ENCODE data around the gene LUC7L2.

The LUC7L2 gene

DNA sequence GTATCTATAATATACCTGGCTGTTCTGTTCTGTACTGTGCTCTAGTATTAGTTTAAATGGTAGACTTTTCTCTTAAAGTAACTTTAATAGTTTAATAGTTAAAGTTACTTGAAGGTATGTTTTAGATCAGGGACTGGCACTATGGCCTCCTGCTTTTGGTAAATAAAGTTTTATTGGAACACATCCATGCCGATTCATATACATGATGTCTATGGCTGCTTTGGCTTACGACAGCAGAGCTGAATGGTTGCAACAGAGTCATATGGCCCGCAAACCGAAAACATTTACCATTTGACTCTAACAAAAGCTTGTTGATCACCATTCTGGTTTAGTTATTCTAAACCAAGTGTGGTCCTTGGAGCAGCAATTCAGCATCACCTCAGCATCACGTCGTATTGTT lies 6.7 kb downstream of the LUC7L2 start:
- no peak for TF ChIP-seq EP300 (IDR thresholded peaks at IDR 0.05; ENCODE audit: borderline replicate concordance)
- TF ChIP-seq CEBPB (IDR thresholded peaks at IDR 0.05): no peak
- no peak for TF ChIP-seq NFIC (IDR thresholded peaks at IDR 0.05)
- no peak for TF ChIP-seq TCF12 (IDR thresholded peaks at IDR 0.05; ENCODE audit: low read depth)
- no peak for TF ChIP-seq FOXM1 (IDR thresholded peaks at IDR 0.05; ENCODE audit: borderline replicate concordance, low read depth)
- TF ChIP-seq REST (IDR thresholded peaks at IDR 0.05; ENCODE audit: low read depth): no peak
- TF ChIP-seq YY1 (IDR thresholded peaks at IDR 0.05; ENCODE audit: low read depth): no peak
- no peak for TF ChIP-seq RAD21 (IDR thresholded peaks at IDR 0.05; ENCODE audit: low read depth)
- TF ChIP-seq, protein P1, sequence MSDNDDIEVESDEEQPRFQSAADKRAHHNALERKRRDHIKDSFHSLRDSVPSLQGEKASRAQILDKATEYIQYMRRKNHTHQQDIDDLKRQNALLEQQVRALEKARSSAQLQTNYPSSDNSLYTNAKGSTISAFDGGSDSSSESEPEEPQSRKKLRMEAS (IDR thresholded peaks at IDR 0.05): no peak
- TF ChIP-seq CREB1 (IDR thresholded peaks at IDR 0.05; ENCODE audit: low read depth): no peak
- TF ChIP-seq ZBTB7A (IDR thresholded peaks at IDR 0.05; ENCODE audit: low read depth): no peak
- no peak for TF ChIP-seq TAF1 (IDR thresholded peaks at IDR 0.05; ENCODE audit: low read depth)
- TF ChIP-seq TEAD4 (IDR thresholded peaks at IDR 0.05): no peak
- no peak for TF ChIP-seq EGR1 (IDR thresholded peaks at IDR 0.05)
- no peak for TF ChIP-seq USF1 (IDR thresholded peaks at IDR 0.05)

DNA sequence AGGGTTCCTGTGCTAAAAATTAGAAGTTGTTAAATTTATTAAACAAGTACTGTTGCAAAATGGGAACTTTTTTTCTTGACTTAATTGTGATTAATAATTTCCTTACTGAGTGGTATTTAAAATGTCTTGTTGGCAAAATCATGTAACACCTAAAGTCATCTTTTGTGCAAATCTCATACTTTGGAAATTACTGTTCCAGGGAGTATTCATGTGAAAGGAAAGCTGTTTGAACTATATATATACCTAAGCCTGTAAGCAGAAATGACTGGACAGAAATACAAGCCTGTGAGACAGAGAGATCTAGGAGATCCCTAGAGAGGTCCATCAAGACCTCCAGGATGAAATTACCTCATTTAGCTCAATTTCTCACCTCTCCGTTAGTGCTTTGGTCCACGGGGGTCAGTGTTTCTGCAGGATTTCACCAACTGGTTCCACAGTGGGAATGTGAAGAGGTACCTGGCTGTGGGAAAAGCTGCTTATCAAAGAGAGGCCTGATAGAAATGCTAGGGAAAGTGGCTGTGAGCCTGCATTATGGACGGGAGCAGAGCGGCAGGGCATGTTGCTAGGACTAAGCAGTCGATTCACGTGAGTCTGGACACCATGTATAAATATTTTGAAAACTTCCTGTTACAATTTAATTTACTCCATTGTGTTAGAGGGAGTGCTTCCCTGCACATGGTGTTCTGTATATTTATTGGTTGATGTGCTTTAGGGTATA lies 7.9 kb downstream of the LUC7L2 start:
- TF ChIP-seq RAD21 (IDR thresholded peaks at IDR 0.05; ENCODE audit: low read depth) (no peak), REST (IDR thresholded peaks at IDR 0.05; ENCODE audit: low read depth) (no peak), EP300 (IDR thresholded peaks at IDR 0.05; ENCODE audit: borderline replicate concordance) (no peak), TAF1 (IDR thresholded peaks at IDR 0.05; ENCODE audit: low read depth) (no peak), FOXM1 (IDR thresholded peaks at IDR 0.05; ENCODE audit: borderline replicate concordance, low read depth) (no peak)
- TF ChIP-seq, protein P1 (IDR thresholded peaks at IDR 0.05): no peak

DNA sequence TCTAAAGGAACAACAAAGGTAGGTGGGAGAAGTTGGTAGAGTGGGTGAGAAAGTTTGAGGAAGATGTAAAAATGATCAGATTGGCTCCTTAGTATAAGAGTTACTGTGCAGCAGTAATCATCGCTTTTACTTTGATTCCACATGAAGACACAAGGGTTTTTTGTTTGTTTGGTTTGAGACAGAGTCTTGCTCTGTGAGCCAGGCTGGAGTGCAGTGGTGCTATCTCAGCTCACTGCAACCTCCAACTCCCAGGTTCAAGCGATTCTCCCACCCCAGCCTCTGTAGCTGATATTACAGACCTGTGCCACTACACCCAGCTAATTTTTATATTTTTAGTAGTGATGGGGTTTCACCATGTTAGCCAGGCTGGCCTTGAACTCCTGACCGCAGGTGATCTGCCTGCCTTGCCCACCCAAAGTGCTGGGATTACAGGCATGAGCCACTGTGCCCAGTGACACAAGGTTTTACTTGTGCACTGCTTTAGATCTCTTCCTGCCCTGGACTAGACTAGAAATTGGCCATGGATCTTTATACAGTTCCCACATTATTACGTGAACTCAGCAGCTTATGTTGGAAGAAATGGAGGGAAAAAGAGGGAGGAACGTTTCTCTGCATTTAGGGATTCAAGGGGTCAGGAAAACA lies 10.7 kb downstream of the LUC7L2 start:
- TF ChIP-seq ZBTB7A (IDR thresholded peaks at IDR 0.05; ENCODE audit: low read depth): no peak
- no peak for TF ChIP-seq NFIC (IDR thresholded peaks at IDR 0.05)
- no peak for TF ChIP-seq EP300 (IDR thresholded peaks at IDR 0.05; ENCODE audit: borderline replicate concordance)
- TF ChIP-seq TEAD4 (IDR thresholded peaks at IDR 0.05): no peak
- TF ChIP-seq CEBPB (IDR thresholded peaks at IDR 0.05): no peak
- TF ChIP-seq USF1 (IDR thresholded peaks at IDR 0.05): no peak
- TF ChIP-seq, protein P1 (IDR thresholded peaks at IDR 0.05): no peak

DNA sequence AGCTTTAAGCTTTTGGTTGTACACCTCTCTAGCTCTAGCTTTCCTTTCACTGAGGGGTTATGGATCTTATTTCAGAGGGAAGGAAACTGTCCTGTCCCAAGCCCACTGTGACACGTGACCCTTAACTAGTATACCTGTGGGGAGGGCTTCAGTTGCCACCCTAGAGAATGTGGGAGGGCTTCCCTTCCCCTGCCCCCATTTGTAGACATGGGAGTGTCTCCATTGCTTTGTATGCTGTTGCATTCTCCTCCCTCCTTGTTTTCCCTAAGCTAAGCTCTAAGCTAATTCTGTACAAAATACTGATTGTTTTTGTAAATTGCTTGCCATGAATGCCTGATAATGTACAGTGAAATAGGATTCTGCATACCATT lies 11.2 kb downstream of the LUC7L2 start:
- TF ChIP-seq FOXM1 (IDR thresholded peaks at IDR 0.05; ENCODE audit: borderline replicate concordance, low read depth) (no peak), CREB1 (IDR thresholded peaks at IDR 0.05; ENCODE audit: low read depth) (no peak), RAD21 (IDR thresholded peaks at IDR 0.05; ENCODE audit: low read depth) (no peak), CEBPB (IDR thresholded peaks at IDR 0.05) (no peak), NFIC (IDR thresholded peaks at IDR 0.05) (no peak), REST (IDR thresholded peaks at IDR 0.05; ENCODE audit: low read depth) (no peak), TAF1 (IDR thresholded peaks at IDR 0.05; ENCODE audit: low read depth) (no peak), EGR1 (IDR thresholded peaks at IDR 0.05) (no peak), USF1 (IDR thresholded peaks at IDR 0.05) (no peak), ZBTB7A (IDR thresholded peaks at IDR 0.05; ENCODE audit: low read depth) (no peak), TCF12 (IDR thresholded peaks at IDR 0.05; ENCODE audit: low read depth) (no peak)

Measured in Ishikawa (cell line).